Measurements from ENCODE around the gene JMJD8.

The JMJD8 gene

GRCh38 chr16:727291-727977, 43.3 kb upstream of the JMJD8 start:
- H3K27me3 ChIP-seq (replicated peaks; ENCODE audit: control insufficient read depth, insufficient read depth, low read length, poor library complexity, severe bottlenecking), result no peaks in the 10 kb centered on the region
- no peaks in the 10 kb centered on the region for H3K9me3 ChIP-seq (ENCODE audit: control insufficient read depth, low read length)
- peaks cover 17% of the 10 kb centered on the region for H3K4me1 ChIP-seq (ENCODE audit: control insufficient read depth, insufficient read depth, low read length, poor library complexity, severe bottlenecking)
- peak overlapping the region; percentile 27 for H3K27ac ChIP-seq (ENCODE audit: insufficient read depth, low read length, poor library complexity, severe bottlenecking)
- peak overlapping the region; percentile 75 for H3K4me3 ChIP-seq (ENCODE audit: insufficient read depth, low read depth, low read length, poor library complexity, severe bottlenecking)
- no peaks in the 10 kb centered on the region for H3K36me3 ChIP-seq (ENCODE audit: control insufficient read depth, insufficient read depth, low read length)
- no peak for DNase-seq

DNA sequence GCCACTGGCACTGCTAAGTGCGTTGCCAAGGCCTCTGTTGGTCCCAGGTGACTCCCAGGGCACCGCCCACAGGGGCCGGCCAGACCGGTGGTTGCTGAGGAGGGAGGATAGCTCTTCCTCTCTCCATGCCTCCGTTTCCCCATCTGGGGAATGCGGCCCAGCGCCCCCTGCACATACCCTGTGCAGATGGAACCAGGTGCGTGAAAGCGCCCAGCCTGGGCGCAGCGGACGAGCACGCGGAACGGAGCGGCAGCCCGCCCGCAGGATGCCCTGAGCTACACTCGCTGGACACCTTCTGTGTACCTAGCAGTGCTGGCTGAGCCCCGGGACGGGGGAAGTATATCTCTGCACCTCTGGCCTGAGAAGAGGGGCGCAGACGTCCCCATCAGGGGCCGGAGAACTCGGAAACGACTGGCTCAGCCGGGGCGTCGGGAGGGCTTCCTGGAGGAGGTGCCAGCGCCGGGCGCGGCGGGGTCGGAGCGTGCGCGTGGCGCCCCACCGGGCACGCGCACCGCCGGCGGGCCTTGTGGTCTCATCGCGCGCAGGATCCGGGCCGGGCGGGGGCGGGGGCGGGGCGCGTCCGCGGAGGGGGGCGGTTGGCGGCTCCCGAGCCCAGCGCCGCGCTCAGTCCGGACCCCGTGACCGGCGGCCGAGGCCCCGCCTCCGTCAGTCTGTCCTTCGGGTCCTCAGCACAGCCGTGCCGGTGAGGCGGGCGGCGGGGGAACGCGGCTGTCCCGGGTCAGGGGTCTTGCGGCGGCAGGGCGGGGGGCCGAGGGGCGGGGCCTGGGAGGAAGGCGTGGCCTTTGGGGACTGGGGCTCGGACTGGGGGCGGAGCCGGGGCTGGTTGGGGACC, 42.5 kb upstream of the JMJD8 start, which contains the start of the genes CCDC78 and HAGHL:
TSS of gene CCDC78 (minus strand) at position 6 of the 853 bp plus-strand sequence. CDS start 76 bp downstream, outside the sequence.
TSS of gene HAGHL (plus strand) at position 669 of the 853 bp plus-strand sequence. CDS start 404 bp downstream, outside the sequence.
- no peaks in the 10 kb centered on the region for H3K27me3 ChIP-seq (replicated peaks; ENCODE audit: control insufficient read depth, insufficient read depth, low read length, poor library complexity, severe bottlenecking)
- H3K36me3 ChIP-seq (ENCODE audit: control insufficient read depth, insufficient read depth, low read length), result no peaks in the 10 kb centered on the region
- H3K27ac ChIP-seq (ENCODE audit: insufficient read depth, low read length, poor library complexity, severe bottlenecking), result peak within 1 kb of the TSS; percentile 27
- peak within 1 kb of the TSS; percentile 75 for H3K4me3 ChIP-seq (ENCODE audit: insufficient read depth, low read depth, low read length, poor library complexity, severe bottlenecking)
- DNase-seq, result peak; percentile 35 to 51 (median 48)
- no peaks in the 10 kb centered on the region for H3K9me3 ChIP-seq (ENCODE audit: control insufficient read depth, low read length)
- peaks cover 21% of the 10 kb centered on the region for H3K4me1 ChIP-seq (ENCODE audit: control insufficient read depth, insufficient read depth, low read length, poor library complexity, severe bottlenecking)

- Histone ChIP-seq H3K27me3 (replicated peaks; ENCODE audit: control insufficient read depth, insufficient read depth, low read length, poor library complexity, severe bottlenecking) (no peaks in the 10 kb centered on the region), H3K4me3 (ENCODE audit: insufficient read depth, low read depth, low read length, poor library complexity, severe bottlenecking) (no peak overlapping the region), H3K36me3 (ENCODE audit: control insufficient read depth, insufficient read depth, low read length) (no peaks in the 10 kb centered on the region), H3K9me3 (ENCODE audit: control insufficient read depth, low read length) (no peaks in the 10 kb centered on the region), H3K27ac (ENCODE audit: insufficient read depth, low read length, poor library complexity, severe bottlenecking) (no peak overlapping the region), H3K4me1 (ENCODE audit: control insufficient read depth, insufficient read depth, low read length, poor library complexity, severe bottlenecking) (peaks cover 26% of the 10 kb centered on the region)
- no peak for DNase-seq
These were observed 42.0 kb upstream of the JMJD8 start for GRCh38 chr16:726188-726437.

DNA sequence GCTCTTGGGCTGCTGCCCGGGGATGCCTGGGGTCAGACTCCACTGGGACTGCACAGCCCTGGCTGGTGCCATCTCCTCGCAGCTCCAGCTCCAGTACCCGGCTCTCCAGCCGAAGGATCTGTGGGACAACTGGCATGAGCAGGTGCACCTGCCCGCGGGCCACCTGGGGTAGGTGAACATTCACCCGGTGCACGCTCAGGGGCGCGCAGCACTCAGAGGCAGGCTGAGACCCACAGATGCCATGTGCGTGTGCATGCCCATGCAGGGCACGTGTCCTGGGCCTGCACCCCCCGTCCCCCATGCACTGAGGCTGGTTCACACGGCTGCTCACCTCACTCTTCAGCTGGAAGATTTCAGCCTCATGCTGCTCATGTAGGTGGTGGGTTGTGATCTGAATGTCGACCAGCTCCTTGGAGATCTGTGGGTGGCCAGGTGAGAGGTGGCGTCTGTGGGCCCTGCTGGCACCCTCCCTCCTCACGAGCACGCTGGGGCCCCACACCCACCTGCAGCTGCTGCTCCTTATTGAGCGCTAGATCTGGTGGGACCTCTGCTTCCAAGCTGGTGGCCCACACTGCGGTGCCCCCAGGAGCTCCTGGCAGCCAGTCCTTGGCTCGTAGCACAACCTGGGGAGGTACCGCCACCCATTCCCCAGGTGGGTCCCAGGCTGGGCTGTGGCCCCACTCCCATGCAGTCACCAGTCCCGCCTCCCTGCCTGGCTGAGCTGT, 41.5 kb upstream of the JMJD8 start:
- no peak overlapping the region for H3K27ac ChIP-seq (ENCODE audit: insufficient read depth, low read length, poor library complexity, severe bottlenecking)
- peaks cover 31% of the 10 kb centered on the region for H3K4me1 ChIP-seq (ENCODE audit: control insufficient read depth, insufficient read depth, low read length, poor library complexity, severe bottlenecking)
- H3K27me3 ChIP-seq (replicated peaks; ENCODE audit: control insufficient read depth, insufficient read depth, low read length, poor library complexity, severe bottlenecking), result no peaks in the 10 kb centered on the region
- no peak for DNase-seq
- H3K36me3 ChIP-seq (ENCODE audit: control insufficient read depth, insufficient read depth, low read length), result no peaks in the 10 kb centered on the region
- H3K9me3 ChIP-seq (ENCODE audit: control insufficient read depth, low read length), result no peaks in the 10 kb centered on the region
- no peak overlapping the region for H3K4me3 ChIP-seq (ENCODE audit: insufficient read depth, low read depth, low read length, poor library complexity, severe bottlenecking)

GRCh38 chr16:725041-725376, 40.9 kb upstream of the JMJD8 start:
- H3K4me3 ChIP-seq (ENCODE audit: insufficient read depth, low read depth, low read length, poor library complexity, severe bottlenecking), result no peak overlapping the region
- H3K9me3 ChIP-seq (ENCODE audit: control insufficient read depth, low read length), result no peaks in the 10 kb centered on the region
- no peaks in the 10 kb centered on the region for H3K36me3 ChIP-seq (ENCODE audit: control insufficient read depth, insufficient read depth, low read length)
- no peak overlapping the region for H3K27ac ChIP-seq (ENCODE audit: insufficient read depth, low read length, poor library complexity, severe bottlenecking)
- DNase-seq, result no peak
- H3K4me1 ChIP-seq (ENCODE audit: control insufficient read depth, insufficient read depth, low read length, poor library complexity, severe bottlenecking), result peaks cover 37% of the 10 kb centered on the region
- no peaks in the 10 kb centered on the region for H3K27me3 ChIP-seq (replicated peaks; ENCODE audit: control insufficient read depth, insufficient read depth, low read length, poor library complexity, severe bottlenecking)

DNA sequence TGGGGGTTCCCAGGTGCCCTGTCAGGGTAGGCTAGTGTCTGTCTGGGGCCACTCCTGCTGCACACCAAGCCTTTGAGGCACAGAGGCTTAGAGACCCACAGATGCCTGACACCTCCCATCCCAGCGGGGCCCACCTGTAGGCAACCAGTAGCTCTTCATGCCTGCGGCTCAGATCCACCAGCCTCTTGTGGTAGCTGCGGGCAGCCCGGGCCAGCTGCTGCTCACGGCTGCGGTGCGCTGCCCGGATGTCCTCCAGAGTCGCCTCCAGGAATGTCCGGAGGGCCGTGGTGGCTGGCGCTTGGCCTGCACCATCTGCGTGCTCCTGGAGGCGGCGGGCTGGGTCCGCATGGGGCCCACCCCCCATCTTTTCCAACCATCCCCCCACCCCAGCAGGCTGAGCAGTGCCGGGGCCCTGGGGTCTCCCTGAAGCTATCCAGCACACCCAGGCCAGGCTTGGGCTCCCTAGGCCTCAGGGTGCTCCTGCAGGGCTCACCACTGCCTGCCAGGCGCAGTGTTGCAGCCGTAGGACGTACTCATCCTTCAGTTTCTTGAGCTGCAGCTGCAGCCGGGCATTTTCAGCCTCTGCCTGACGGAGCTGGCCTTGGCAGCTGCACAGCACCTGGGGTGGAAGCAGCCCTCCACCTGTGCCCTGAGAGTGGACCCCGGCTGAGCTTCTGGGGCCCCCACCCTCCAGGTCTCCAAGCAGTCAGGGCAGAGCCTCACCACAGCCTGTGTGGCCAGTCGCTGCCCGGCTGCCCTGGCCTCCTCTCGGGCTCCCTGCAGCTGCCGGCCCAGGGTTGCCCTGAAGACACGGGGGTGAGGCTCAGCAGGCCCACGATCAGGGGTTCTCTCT, 40.3 kb upstream of the JMJD8 start:
- Histone ChIP-seq H3K9me3 (ENCODE audit: control insufficient read depth, low read length) (no peaks in the 10 kb centered on the region), H3K27me3 (replicated peaks; ENCODE audit: control insufficient read depth, insufficient read depth, low read length, poor library complexity, severe bottlenecking) (no peaks in the 10 kb centered on the region), H3K4me3 (ENCODE audit: insufficient read depth, low read depth, low read length, poor library complexity, severe bottlenecking) (no peak overlapping the region), H3K27ac (ENCODE audit: insufficient read depth, low read length, poor library complexity, severe bottlenecking) (no peak overlapping the region), H3K36me3 (ENCODE audit: control insufficient read depth, insufficient read depth, low read length) (no peaks in the 10 kb centered on the region), H3K4me1 (ENCODE audit: control insufficient read depth, insufficient read depth, low read length, poor library complexity, severe bottlenecking) (peaks cover 39% of the 10 kb centered on the region)
- no peak for DNase-seq

- Histone ChIP-seq H3K9me3 (ENCODE audit: control insufficient read depth, low read length) (no peaks in the 10 kb centered on the region), H3K4me3 (ENCODE audit: insufficient read depth, low read depth, low read length, poor library complexity, severe bottlenecking) (no peak overlapping the region), H3K27me3 (replicated peaks; ENCODE audit: control insufficient read depth, insufficient read depth, low read length, poor library complexity, severe bottlenecking) (no peaks in the 10 kb centered on the region), H3K36me3 (ENCODE audit: control insufficient read depth, insufficient read depth, low read length) (no peaks in the 10 kb centered on the region), H3K27ac (ENCODE audit: insufficient read depth, low read length, poor library complexity, severe bottlenecking) (no peak overlapping the region), H3K4me1 (ENCODE audit: control insufficient read depth, insufficient read depth, low read length, poor library complexity, severe bottlenecking) (peaks cover 39% of the 10 kb centered on the region)
- no peak for DNase-seq
These were observed 39.6 kb upstream of the JMJD8 start for GRCh38 chr16:723695-724094.

GRCh38 chr16:722835-723633, 38.9 kb upstream of the JMJD8 start:
- H3K4me1 ChIP-seq (ENCODE audit: control insufficient read depth, insufficient read depth, low read length, poor library complexity, severe bottlenecking), result peaks cover 36% of the 10 kb centered on the region
- H3K27ac ChIP-seq (ENCODE audit: insufficient read depth, low read length, poor library complexity, severe bottlenecking), result no peak overlapping the region
- no peaks in the 10 kb centered on the region for H3K27me3 ChIP-seq (replicated peaks; ENCODE audit: control insufficient read depth, insufficient read depth, low read length, poor library complexity, severe bottlenecking)
- no peak overlapping the region for H3K4me3 ChIP-seq (ENCODE audit: insufficient read depth, low read depth, low read length, poor library complexity, severe bottlenecking)
- DNase-seq, result no peak
- no peaks in the 10 kb centered on the region for H3K36me3 ChIP-seq (ENCODE audit: control insufficient read depth, insufficient read depth, low read length)
- no peaks in the 10 kb centered on the region for H3K9me3 ChIP-seq (ENCODE audit: control insufficient read depth, low read length)
